K562 (cell line): ENCODE measurements around the gene ZNF180. TPM values are rescaled to one million over a fixed set of nuclear protein-coding genes. Genes with fewer than 3 reads are reported as not detected.
A peak's percentile ranks its signal among the peaks of the same experiment; 100 is the strongest.

Experiments
- ATAC-seq: fragments of 200-7000 bp; cut with Tn5 transposase; 3 replicates; pipeline ENCODE4 v1.9.1; 2020; ENCODE audit warnings: moderate library complexity
- BruUV-seq: library from RNA; stranded (reverse); fragments of 400-500 nt; replicated peaks from 2 replicates; lab custom pipeline; 2021; lab: Mats Ljungman, UMichigan
- CTCF ChIA-PET: fragments of 300-600 bp; formaldehyde crosslinking; extraction: SDS; loops from one replicate; lab custom pipeline; 2021; ENCODE audit warnings: low intra/inter-chr PET ratio; lab: Yijun Ruan, JAX
- POLR2A ChIA-PET: fragments of 300-600, 350-650 bp; sonication (Branson Sonifier 250); formaldehyde crosslinking; extraction: SDS; loops from one replicate; lab custom pipeline; 2021; ENCODE audit warnings: antibody characterized with exemption, inconsistent platforms; lab: Yijun Ruan, JAX
- DNase-seq, 4 experiments: peaks; one replicate each; pipeline versions ENCODE4 v3.0.0 to v3.0.0-alpha.2; 2011 to 2018; ENCODE audit warnings: low spot score in 3 of 4, mixed read lengths in 3 of 4; ENCODE audit errors: extremely low read depth in 1 of 4
- FAIRE-seq: peaks from 2 replicates; lab custom pipeline; 2011; peaks lifted over from hg19 to GRCh38; lab: Jason Lieb, UNC
- H2AFZ ChIP-seq: 2 replicates; pipeline ENCODE4 v1.6.0; 2011; ENCODE audit warnings: low read depth, low read length, control low read depth, inconsistent platforms
- H3K27ac ChIP-seq: fragments of 200-600 bp; 3 replicates; pipeline ENCODE4 v1.8.0; 2011; ENCODE audit warnings: low read depth, mild to moderate bottlenecking, control low read depth, inconsistent platforms, low read length, moderate library complexity, mixed read lengths; ENCODE audit errors: extremely low read depth
- H3K27me3 ChIP-seq, 2 experiments: fragments of 300-600 bp in 1 of 2; 2 replicates in 1 of 2; 3 replicates in 1 of 2; pipeline versions ENCODE4 v1.6.0 to v1.8.0; 2011; ENCODE audit warnings: inconsistent platforms in 2 of 2, low read length in 2 of 2, mild to moderate bottlenecking in 1 of 2, mixed read lengths in 1 of 2, moderate library complexity in 1 of 2; ENCODE audit not compliant: control insufficient read depth in 2 of 2, insufficient read depth in 2 of 2
- H3K36me3 ChIP-seq: fragments of 300-600 bp; 3 replicates; pipeline ENCODE4 v1.8.0; 2011; ENCODE audit warnings: mild to moderate bottlenecking, low read length, inconsistent platforms; ENCODE audit not compliant: control insufficient read depth, insufficient read depth
- H3K4me1 ChIP-seq, 2 experiments: fragments of 200-600 bp in 1 of 2; replicated peaks in 1 of 2; 2 replicates in 1 of 2; 3 replicates in 1 of 2; pipeline versions ENCODE4 v1.5.1 to v1.8.0; 2011; ENCODE audit warnings: inconsistent platforms in 2 of 2, low read length in 2 of 2, mild to moderate bottlenecking in 1 of 2, mixed read lengths in 1 of 2, moderate library complexity in 1 of 2; ENCODE audit not compliant: control insufficient read depth in 2 of 2, insufficient read depth in 2 of 2
- H3K4me2 ChIP-seq: 2 replicates; pipeline ENCODE4 v1.6.1; 2011; ENCODE audit warnings: low read length, control low read depth, inconsistent platforms, mixed read lengths; ENCODE audit not compliant: insufficient read depth
- H3K4me3 ChIP-seq: fragments of 200-600 bp; sonication (generic), shearing (Covaris generic); 2 replicates; pipeline ENCODE4 v1.5.1; 2016; ENCODE audit warnings: control low read depth, inconsistent platforms
- H3K79me2 ChIP-seq: fragments of 200-600 bp; 3 replicates; pipeline ENCODE4 v1.8.0; 2011; ENCODE audit warnings: low read length, inconsistent platforms; ENCODE audit not compliant: control insufficient read depth, insufficient read depth
- H3K9ac ChIP-seq, 2 experiments: 2 replicates each; pipeline versions ENCODE4 v1.6.0 to v1.6.1; 2011; ENCODE audit warnings: low read depth in 2 of 2, low read length in 2 of 2, control low read depth in 1 of 2, inconsistent platforms in 1 of 2, mild to moderate bottlenecking in 1 of 2, mixed read lengths in 1 of 2; ENCODE audit not compliant: insufficient read depth in 1 of 2
- H3K9me1 ChIP-seq: one replicate; pipeline ENCODE4 v1.6.0; 2011; ENCODE audit warnings: inconsistent platforms, mild to moderate bottlenecking, low read length, moderate library complexity; ENCODE audit not compliant: control insufficient read depth, insufficient read depth
- H3K9me3 ChIP-seq: replicated peaks from 2 replicates; pipeline ENCODE4 v1.5.1; 2011; ENCODE audit warnings: low read depth, low read length, inconsistent platforms; ENCODE audit not compliant: control insufficient read depth, insufficient read depth
- H4K20me1 ChIP-seq: replicated peaks from 2 replicates; pipeline ENCODE4 v1.6.1; 2011; ENCODE audit warnings: low read length, inconsistent platforms, mixed read lengths; ENCODE audit not compliant: control insufficient read depth, insufficient read depth
- GTF2E2 ChIP-seq: fragments of 200-800 bp; sonication (Bioruptor generic); IDR thresholded peaks from 2 replicates; pipeline ENCODE4 v1.6.1; 2016; ENCODE audit warnings: missing genetic modification characterization, missing compliant biosample characterization
- HDAC2 ChIP-seq: fragments of 450-650 bp; IDR thresholded peaks from 2 replicates; pipeline ENCODE4 v1.6.1; 2016; ENCODE audit warnings: mild to moderate bottlenecking
- HEY1 ChIP-seq: fragments of 250-450 bp; sonication (Bioruptor Pico); IDR thresholded peaks from 2 replicates; pipeline ENCODE4 v1.5.0; 2020; ENCODE audit warnings: mild to moderate bottlenecking, moderate library complexity, borderline replicate concordance
- NBN ChIP-seq: fragments of 450-650 bp; IDR thresholded peaks from 2 replicates; pipeline ENCODE4 v1.6.1; 2016; ENCODE audit warnings: low read depth, mild to moderate bottlenecking
- NR2C1 ChIP-seq, 2 experiments: fragments of 450-650 bp; IDR thresholded peaks; 2 replicates each; pipeline ENCODE4 v1.6.1; 2017; ENCODE audit warnings: mild to moderate bottlenecking in 2 of 2, antibody characterized with exemption in 1 of 2, inconsistent platforms in 1 of 2, missing compliant biosample characterization in 1 of 2, missing genetic modification characterization in 1 of 2
- PHF20 ChIP-seq: fragments of 450-650 bp; IDR thresholded peaks from 2 replicates; pipeline ENCODE4 v1.6.1; 2018; ENCODE audit not compliant: partially characterized antibody
- ZNF121 ChIP-seq: sonication (generic); formaldehyde crosslinking; conservative IDR thresholded peaks from 2 replicates; pipeline ENCODE4 v1.8.0; 2022; ENCODE audit warnings: missing genetic modification reagents
- ZNF584 ChIP-seq: fragments of 200-800 bp; sonication (Bioruptor generic); IDR thresholded peaks from 2 replicates; pipeline ENCODE4 v1.6.1; 2016; ENCODE audit warnings: low read depth, mild to moderate bottlenecking, missing genetic modification characterization, missing compliant biosample characterization
- WGBS: fragments of 100-300 bp; shearing (Covaris generic); methylation state at CpG from one replicate; pipeline ENCODE4 v1.1.6; 2016; ENCODE audit warnings: low coverage, mixed read lengths; ENCODE audit not compliant: insufficient coverage; ENCODE audit errors: missing lambda C conversion rate; 5-methylcytosine and 5-hydroxymethylcytosine counted together
- in situ Hi-C: fragments of 300-500 bp; cut with MboI; formaldehyde crosslinking; loops from 4 replicates; pipeline ENCODE4 v1.15.0; 2018; ENCODE audit warnings: inconsistent platforms, mixed read lengths
- intact Hi-C: fragments of 100-400 bp; cut with micrococcal nuclease; formaldehyde crosslinking; loops from 2 replicates; pipeline ENCODE4 v1.14.2; 2022
- polyA plus RNA-seq, 8 experiments: library from polyadenylated mRNA; depleted of rRNA in 4 of 8; stranded (reverse) in 5 of 8; unstranded in 3 of 8; fragments of >200 nt; fragmentation: Nextera tagmentation in 2 of 8; fragmentation: Illumina TruSeq in 1 of 8; extraction: Ambion mirVana in 2 of 8; extraction: Trizol in 1 of 8; gene quantifications; 2 replicates each; pipeline versions ENCODE4 v1.2.1 to v1.2.3, GENCODE V29; 2011 to 2014; ENCODE audit warnings: inconsistent platforms in 1 of 8, missing spikeins in 1 of 8
- total RNA-seq, 7 experiments: library from RNA; depleted of rRNA in 6 of 7; stranded (reverse); fragments of >200 nt in 6 of 7; fragmentation: Illumina TruSeq in 2 of 7; extraction: Trizol in 2 of 7; gene quantifications; 2 replicates each; pipeline versions ENCODE4 v1.2.1 to v1.2.3, GENCODE V29; 2011 to 2021; ENCODE audit warnings: low replicate concordance in 1 of 7
- TF ChIP-seq, protein P1 (sequence below): fragments of 250-450 bp; sonication (Bioruptor Pico); IDR thresholded peaks from 2 replicates; pipeline ENCODE4 v1.5.0; 2022; ENCODE audit warnings: mild to moderate bottlenecking
- TF ChIP-seq, protein P2 (sequence below): fragments of 450-650 bp; IDR thresholded peaks from one replicate; pipeline ENCODE4 v1.6.1; 2018; ENCODE audit warnings: mild to moderate bottlenecking, moderate library complexity; ENCODE audit not compliant: partially characterized antibody
- TF ChIP-seq, protein P3 (sequence below): IDR thresholded peaks from 2 replicates; pipeline ENCODE4 v1.6.1; 2011; ENCODE audit not compliant: insufficient read length; ENCODE audit errors: extremely low read depth

ZNF180 gene
- total and polyA plus RNA-seq, 9 of the 15 experiments (the other 6 are each of a cell fraction or from before 2014, with no cell fraction given) = 1.8 to 8.7 (median 5.9) TPM

GRCh38 chr19:44549507-44549906 is 49.2 kb upstream of the ZNF180 start:
- ChIA-PET POLR2A (interaction anchor here (1.6 kb wide), 1 partner anchor 19 kb away, joined by 5 read pairs; no protein-coding TSS in a partner anchor), CTCF (no interaction called here)
- in situ Hi-C loops (no loop called here), intact Hi-C loops (no loop called here)
- TF ChIP-seq, protein P1, sequence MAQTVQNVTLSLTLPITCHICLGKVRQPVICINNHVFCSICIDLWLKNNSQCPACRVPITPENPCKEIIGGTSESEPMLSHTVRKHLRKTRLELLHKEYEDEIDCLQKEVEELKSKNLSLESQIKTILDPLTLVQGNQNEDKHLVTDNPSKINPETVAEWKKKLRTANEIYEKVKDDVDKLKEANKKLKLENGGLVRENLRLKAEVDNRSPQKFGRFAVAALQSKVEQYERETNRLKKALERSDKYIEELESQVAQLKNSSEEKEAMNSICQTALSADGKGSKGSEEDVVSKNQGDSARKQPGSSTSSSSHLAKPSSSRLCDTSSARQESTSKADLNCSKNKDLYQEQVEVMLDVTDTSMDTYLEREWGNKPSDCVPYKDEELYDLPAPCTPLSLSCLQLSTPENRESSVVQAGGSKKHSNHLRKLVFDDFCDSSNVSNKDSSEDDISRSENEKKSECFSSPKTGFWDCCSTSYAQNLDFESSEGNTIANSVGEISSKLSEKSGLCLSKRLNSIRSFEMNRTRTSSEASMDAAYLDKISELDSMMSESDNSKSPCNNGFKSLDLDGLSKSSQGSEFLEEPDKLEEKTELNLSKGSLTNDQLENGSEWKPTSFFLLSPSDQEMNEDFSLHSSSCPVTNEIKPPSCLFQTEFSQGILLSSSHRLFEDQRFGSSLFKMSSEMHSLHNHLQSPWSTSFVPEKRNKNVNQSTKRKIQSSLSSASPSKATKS (CRISPR knock-in tag) = no peak
- peak; percentile 76 for TF ChIP-seq ZNF121 (CRISPR knock-in tag)
- no peak for FAIRE-seq
- no peak for ATAC-seq
- BruUV-seq = no TSS peak
- Histone ChIP-seq H4K20me1 (no peaks in the 10 kb centered on the region), H3K9ac (no peak overlapping the region), H2AFZ (no peak overlapping the region), H3K27ac (no peak overlapping the region), H3K4me3 (no peak overlapping the region), H3K36me3 (no peaks in the 10 kb centered on the region), H3K79me2 (no peaks in the 10 kb centered on the region), H3K9me3 (no peaks in the 10 kb centered on the region), H3K4me1 (peaks cover 9 to 15% of the 10 kb centered on the region in 2 experiments; a peak in 4 of 5 replicates), H3K27me3 (no peaks in the 10 kb centered on the region), H3K4me2 (no peak overlapping the region), H3K9me1 (no peaks in the 10 kb centered on the region)
- DNase-seq = no peak
- WGBS = 37% methylated on average over 3 of the region's 3 CpGs

GRCh38 chr19:44548736-44549135 is 48.4 kb upstream of the ZNF180 start:
- in situ Hi-C loops = no loop called here
- ATAC-seq (no peak), DNase-seq (no peak), FAIRE-seq (no peak)
- Histone ChIP-seq H3K4me3 (no peak overlapping the region), H3K9me1 (no peaks in the 10 kb centered on the region), H3K79me2 (no peaks in the 10 kb centered on the region), H2AFZ (peak overlapping the region; percentile 38; the same call in 1 of the 2 replicates), H3K27ac (no peak overlapping the region), H3K9me3 (no peaks in the 10 kb centered on the region), H3K4me1 (peaks cover 8 to 12% of the 10 kb centered on the region in 2 experiments; a peak in 4 of 5 replicates), H4K20me1 (no peaks in the 10 kb centered on the region), H3K4me2 (no peak overlapping the region)
- ChIA-PET POLR2A (interaction anchor here (0.7 to 1.6 kb wide), 2 partner anchors 19 to 49 kb away, joined by 3 to 5 read pairs; no protein-coding TSS in a partner anchor), CTCF (no interaction called here)
- 19% methylated on average over 4 of the region's 4 CpGs for WGBS
- BruUV-seq = no TSS peak
- TF ChIP-seq GTF2E2 = no peak
- no peak for TF ChIP-seq ZNF584 (CRISPR knock-in tag)
- no peak for TF ChIP-seq HEY1 (CRISPR knock-in tag)
- TF ChIP-seq, protein P2, sequence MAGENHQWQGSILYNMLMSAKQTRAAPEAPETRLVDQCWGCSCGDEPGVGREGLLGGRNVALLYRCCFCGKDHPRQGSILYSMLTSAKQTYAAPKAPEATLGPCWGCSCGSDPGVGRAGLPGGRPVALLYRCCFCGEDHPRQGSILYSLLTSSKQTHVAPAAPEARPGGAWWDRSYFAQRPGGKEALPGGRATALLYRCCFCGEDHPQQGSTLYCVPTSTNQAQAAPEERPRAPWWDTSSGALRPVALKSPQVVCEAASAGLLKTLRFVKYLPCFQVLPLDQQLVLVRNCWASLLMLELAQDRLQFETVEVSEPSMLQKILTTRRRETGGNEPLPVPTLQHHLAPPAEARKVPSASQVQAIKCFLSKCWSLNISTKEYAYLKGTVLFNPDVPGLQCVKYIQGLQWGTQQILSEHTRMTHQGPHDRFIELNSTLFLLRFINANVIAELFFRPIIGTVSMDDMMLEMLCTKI = no peak
- no peak for TF ChIP-seq NBN
- TF ChIP-seq HDAC2 = no peak
- TF ChIP-seq NR2C1 (IDR thresholded peaks at IDR 0.05) = no peak
- TF ChIP-seq NR2C1 (tag; IDR thresholded peaks at IDR 0.05) = no peak
- TF ChIP-seq PHF20 = no peak
- TF ChIP-seq, protein P3, sequence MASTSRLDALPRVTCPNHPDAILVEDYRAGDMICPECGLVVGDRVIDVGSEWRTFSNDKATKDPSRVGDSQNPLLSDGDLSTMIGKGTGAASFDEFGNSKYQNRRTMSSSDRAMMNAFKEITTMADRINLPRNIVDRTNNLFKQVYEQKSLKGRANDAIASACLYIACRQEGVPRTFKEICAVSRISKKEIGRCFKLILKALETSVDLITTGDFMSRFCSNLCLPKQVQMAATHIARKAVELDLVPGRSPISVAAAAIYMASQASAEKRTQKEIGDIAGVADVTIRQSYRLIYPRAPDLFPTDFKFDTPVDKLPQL = no peak
- TF ChIP-seq, all 486 proteins: peak for 0
- intact Hi-C loops = no loop called here
- no peaks in the 10 kb centered on the region for H3K27me3 ChIP-seq
- no peak overlapping the region for H3K9ac ChIP-seq
- no peaks in the 10 kb centered on the region for H3K36me3 ChIP-seq
